GM21576 (cell line): Measurements from ENCODE around the gene HVCN1.
A peak's percentile ranks its signal among the peaks of the same experiment; 100 is the strongest.
"Not testable (repeated sequence)": the region's sequence is repeated elsewhere in the genome, so short reads cannot be mapped to it uniquely, and the experiment has no call there.

ENCODE experiments used
- ATAC-seq: cut with Tn5 transposase; IDR thresholded peaks from one replicate; pipeline ENCODE4 v1.9.1; 2021; ENCODE audit warnings: mild to moderate bottlenecking, moderate library complexity; ENCODE audit not compliant: unreplicated experiment

The HVCN1 gene, protein sequence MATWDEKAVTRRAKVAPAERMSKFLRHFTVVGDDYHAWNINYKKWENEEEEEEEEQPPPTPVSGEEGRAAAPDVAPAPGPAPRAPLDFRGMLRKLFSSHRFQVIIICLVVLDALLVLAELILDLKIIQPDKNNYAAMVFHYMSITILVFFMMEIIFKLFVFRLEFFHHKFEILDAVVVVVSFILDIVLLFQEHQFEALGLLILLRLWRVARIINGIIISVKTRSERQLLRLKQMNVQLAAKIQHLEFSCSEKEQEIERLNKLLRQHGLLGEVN

DNA sequence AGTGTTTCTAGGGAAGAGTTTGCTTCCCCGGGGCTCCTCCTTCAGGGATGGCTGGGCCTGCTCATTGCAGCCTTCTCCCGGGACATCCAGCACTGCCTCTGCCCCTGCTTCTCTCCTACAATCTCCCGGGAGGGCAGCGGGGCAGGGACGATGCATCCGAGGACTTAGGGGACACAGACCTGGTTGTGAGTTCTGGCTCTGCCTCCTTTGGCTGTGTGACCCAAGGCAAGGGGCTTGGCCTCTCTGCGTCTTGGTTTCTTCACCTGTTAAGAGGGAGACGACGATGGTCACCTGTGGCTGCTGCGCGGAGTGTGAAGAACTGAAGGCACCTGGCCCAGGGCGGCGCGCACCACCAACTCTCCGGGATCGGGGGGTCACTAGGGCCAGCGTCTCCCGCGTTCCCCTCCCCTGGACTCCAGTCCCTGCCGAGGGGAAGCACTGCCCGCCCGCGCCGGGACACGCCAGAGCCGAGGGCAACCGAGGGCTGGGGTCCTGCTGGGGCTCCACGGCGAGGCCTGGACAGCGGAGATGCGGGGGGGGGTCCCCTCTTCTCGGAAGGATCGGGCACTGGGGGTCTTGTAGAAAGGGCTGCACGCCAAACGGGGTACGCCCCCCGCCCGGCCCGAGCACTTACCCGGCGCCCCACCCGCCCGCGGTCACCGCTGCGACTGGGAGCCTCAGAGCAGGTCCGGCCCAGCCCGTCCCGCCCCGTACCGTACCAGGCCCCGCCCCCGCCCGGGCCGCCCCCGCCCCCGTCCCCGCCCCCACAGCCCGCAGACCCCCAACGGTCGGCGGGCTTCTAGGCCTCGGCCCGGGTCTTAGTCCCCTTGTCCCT is at the start of gene HVCN1:
Gene HVCN1 (minus strand): TSS at position 670 of the 835 bp plus-strand sequence. CDS start 5,870 bp downstream, outside the sequence.
- ATAC-seq = peak; percentile 20

DNA sequence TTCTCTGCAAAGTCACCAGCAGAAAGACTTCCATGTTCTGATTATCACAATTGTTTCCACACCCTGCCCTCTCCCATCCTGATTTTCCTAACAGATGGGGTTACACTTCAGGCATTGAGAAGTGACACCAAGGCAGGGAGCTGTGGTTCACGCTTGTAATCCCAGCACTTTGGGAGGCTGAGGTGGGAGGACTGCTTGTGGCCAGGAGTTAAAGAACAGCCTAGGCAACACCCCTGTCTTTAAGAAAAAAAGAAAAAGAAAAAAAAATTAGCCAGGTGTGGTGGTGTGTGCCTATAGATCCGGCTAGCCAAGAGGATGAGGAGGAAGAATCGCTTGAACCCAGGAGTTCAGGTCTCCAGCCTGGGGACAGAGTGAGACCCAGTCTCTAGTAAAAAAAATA is 48.6 kb upstream of the HVCN1 start:
- ATAC-seq = no peak

DNA sequence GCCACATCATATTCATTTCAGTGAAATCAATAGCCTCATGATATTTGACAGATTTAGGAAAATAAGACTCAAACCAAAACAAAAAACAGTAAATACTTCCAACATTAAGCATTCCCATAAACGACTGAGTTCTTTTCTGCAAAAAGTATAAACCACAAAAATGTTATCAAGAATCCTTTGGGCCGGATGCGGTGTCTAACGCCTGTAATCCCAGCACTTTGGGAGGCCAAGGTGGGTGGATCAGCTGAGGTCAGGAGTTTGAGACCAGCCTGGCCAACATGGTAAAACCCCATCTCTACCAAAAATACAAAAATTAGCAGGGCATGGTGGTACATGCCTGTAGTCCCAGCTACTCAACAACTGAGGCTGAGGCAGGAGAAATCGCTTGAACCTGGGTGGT is 48.1 kb upstream of the HVCN1 start:
- ATAC-seq = not testable (repeated sequence)

GRCh38 chr12:110733900-110734299 is 45.0 kb upstream of the HVCN1 start:
- no peak for ATAC-seq

- ATAC-seq = no peak
These were observed 44.3 kb upstream of the HVCN1 start for GRCh38 chr12:110733089-110733715.

DNA sequence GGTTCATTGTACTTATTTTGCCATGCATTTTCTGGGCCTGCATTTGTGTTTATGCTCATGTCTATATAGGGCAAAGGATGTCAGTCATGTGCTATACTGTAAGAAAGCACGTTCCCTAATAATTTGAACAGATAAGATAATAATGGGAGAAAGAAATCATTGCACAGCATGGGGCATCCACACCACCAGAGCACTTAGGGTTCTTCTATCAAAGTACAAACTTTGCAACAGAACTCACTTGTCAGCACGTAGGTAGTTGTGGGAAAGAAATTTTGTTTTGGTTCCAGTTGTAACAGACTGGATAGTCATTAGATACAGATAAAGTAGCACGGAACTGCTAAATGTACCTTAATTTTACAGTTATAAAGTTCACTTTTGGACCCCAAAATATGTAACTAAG is 43.7 kb upstream of the HVCN1 start:
- ATAC-seq = no peak

- no peak for ATAC-seq
These were observed 42.6 kb upstream of the HVCN1 start for GRCh38 chr12:110731479-110731878.

- ATAC-seq = no peak
These were observed 39.7 kb upstream of the HVCN1 start for GRCh38 chr12:110728628-110729027.

GRCh38 chr12:110726708-110727369 is 37.9 kb upstream of the HVCN1 start:
- no peak for ATAC-seq

DNA sequence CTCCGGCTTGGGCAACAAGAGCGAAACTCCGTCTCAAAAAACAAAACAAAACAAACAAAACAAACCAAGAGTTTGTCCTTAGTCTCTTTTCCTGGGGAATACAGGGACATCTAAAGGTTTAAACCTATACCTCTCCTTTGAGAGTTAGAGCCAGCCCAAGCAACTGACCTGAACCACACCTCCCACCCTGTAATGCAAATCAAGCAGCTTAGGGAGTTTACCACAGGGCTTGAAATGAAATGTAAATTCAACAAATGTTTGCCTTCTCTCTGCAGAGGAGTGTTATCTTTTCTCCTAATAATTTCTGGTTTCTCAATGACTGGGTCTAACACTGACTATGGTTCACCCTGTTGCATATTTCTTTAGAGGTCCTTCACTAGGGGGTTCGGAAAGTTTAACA is 37.1 kb upstream of the HVCN1 start:
- ATAC-seq = no peak

GRCh38 chr12:110725267-110725666 is 36.4 kb upstream of the HVCN1 start:
- ATAC-seq = no peak

GRCh38 chr12:110722892-110723291 is 34.0 kb upstream of the HVCN1 start:
- not testable (repeated sequence) for ATAC-seq

GRCh38 chr12:110721570-110721969 is 32.7 kb upstream of the HVCN1 start:
- no peak for ATAC-seq

DNA sequence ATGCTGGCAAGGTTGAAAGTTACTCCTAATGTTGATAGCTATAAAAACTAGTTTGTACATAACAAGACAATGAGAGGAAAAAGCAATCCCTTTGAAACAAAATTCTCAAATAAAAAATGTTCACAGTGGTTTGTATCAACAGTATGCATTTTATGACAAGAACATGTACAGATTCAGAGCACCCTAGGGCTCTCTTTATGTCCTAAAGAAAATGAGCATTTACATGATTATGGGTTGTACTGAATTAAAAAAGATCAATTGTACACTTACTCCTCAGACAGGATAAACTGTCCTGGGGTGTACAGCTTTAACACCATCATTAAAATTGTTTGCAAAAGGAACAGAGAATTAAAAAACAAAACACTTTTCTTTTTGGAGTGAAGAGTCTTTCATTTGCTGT is 31.6 kb upstream of the HVCN1 start:
- ATAC-seq = no peak

DNA sequence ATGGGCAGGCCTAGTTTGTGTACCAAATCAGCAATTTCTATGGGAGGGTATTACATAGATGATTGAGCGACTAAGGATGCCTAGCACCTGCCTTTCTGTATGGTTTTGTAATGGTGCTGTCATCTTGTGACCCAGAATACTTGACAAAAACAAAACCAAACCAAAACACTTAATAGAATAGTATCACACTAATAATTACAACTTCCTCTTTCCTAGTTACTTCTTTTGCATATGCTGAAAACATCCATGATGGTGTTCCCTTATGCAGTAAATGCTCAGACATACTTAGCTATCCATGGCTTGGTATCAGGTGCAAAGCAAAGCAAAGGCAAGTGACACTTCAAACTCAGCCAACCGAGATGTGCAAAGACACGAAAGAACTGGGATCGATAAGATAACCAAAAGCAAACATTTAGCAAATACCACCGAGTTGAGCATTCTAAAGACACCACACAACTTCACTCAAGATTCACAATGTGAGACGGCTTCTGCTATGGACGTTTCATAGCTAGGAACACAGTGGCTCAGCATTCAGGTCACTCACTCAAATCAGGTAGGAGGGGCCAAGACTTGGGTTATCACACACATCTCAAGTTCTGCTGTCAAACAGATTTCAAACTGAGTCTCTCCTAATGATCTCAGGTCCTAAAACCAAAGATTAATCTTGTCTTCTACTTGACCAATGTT is 29.4 kb upstream of the HVCN1 start:
- no peak for ATAC-seq

DNA sequence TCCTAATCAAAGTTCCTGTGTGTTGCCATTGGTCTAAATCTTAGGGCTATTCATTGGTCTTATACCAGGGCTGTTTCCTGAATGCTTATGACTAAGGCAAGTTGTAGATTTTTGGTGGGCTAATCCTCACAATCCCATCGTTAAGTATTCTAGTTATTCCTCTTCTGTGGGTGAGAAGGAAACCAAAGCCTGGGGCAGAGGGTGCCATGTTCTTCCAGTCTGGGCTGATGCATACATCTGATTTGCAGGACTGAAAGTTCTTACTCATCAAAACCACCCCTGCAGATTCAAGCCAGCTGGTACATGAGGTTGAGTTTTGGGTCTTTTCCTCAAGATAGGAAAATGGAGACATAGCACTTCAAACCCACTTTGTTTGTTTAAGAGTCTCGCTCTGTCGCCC is 28.1 kb upstream of the HVCN1 start:
- no peak for ATAC-seq

GRCh38 chr12:110708917-110709316 is 20.0 kb upstream of the HVCN1 start:
- no peak for ATAC-seq

DNA sequence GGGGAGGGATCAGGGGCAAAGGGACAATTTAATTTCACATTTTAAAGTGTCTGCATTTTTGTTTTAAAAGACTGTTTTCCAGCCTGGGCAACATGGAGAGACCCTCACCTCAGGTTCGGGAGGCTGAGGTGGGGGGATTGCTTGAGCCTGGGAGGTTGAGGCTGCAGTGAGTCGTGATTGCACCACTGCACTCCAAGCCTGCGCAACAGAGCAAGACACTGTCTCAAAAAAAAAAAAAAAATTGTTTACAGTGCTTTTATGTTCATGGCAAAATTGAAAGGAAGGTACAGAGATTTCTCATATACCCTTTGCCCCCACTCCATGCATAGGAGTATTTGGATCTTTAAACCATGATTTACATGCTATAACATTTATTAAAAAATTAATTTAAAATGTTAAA is 16.4 kb upstream of the HVCN1 start:
- ATAC-seq = no peak

DNA sequence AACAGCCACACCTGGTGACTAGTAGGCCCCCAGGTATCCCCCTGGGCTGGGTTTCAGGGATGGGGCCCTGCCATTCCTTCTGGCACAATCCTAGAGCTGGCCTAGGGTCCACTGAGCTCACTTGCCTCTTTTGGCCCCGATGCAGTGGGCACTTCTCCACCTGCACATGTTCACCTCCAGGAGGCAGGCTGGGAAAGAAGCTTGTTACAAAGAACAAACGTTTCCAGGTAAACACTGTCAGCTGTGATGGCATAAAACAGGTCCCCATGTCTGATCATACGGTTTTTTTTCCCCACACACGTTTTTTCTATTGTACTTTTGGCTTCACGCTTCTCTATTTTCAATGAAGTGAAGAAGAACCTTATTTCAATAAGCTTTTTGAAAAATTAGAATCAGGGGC is 15.8 kb upstream of the HVCN1 start:
- ATAC-seq = no peak

DNA sequence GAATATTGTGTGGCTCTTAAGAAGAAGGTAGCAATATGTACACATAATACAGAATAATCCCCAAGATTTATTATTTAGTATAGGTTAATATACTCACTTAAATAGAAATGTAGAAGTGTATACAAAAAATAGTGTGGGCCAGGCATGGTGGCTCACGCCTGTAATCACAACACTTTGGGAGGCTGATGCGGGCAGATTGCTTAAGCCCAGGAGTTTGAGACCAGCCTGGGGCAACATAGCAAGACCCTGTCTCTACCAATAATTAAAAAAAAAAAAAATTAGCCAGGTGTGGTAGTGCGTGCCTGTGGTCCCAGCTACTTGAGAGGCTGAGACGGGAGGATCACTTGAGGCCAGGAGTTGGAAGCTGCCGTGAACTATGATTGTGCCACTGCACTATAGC is 15.3 kb upstream of the HVCN1 start:
- no peak for ATAC-seq

- ATAC-seq = no peak
These were observed 13.2 kb upstream of the HVCN1 start for GRCh38 chr12:110702081-110702480.
